H54 (cell line): ENCODE results near the gene SYP.
"Not testable (repeated sequence)": the region's sequence is repeated elsewhere in the genome, so short reads cannot be mapped to it uniquely, and the experiment has no call there.

ENCODE experiments used
- DNase-seq: peaks from one replicate; pipeline ENCODE4 v3.0.0; 2011; ENCODE audit warnings: low spot score, mixed read lengths; ENCODE audit not compliant: insufficient read length
- FAIRE-seq: peaks from 3 replicates; lab custom pipeline; 2011; peaks lifted over from hg19 to GRCh38; lab: Jason Lieb, UNC
- POLR2A ChIP-seq: IDR thresholded peaks from 2 replicates; pipeline ENCODE4 v1.6.1; 2011; ENCODE audit warnings: low read depth, mild to moderate bottlenecking, low read length

Gene SYP

DNA sequence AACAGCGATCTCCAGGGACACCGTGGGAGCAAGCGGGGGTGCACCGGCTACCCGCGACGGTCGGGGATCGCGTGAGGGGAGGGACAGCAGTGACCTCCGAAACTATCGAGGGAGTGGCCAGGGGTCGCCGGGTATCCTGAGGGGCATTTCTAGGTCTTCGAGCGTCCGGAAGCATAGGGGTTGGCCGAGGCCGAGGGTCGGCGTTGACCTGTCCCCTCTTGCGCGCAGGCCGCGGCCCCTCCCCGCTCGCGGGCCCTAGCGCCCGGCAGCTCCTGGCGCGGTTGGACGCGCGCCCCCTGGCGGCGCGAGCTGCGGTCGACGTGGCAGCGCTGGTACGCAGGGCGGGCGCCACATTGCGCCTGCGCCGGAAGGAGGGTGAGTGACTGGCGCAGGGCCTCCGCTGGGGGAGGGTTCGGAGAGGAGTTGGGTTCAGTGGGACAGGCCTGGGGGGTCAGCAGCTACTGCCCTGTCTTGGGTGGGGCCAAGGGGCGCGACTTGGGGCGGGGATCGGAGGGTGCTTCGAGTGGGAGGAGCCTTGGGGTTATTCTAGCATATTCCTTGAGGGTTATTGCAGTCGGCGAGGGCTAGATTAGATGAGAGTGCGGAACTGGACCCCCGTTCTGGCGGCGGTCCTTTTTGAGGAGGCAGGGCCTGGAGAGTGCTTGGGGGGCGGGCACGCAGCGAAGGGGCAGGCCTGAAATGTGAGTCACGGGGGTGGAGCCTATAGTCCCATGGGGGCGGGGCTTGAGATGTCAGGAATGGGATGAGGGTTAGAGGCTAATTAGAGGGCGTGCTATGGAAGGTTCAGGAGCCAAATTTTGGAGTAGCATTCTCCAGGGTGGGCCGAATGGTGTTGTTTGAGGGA is 36.2 kb downstream of the SYP start:
- TF ChIP-seq POLR2A, result peak; percentile 44
- peak; percentile 38 for DNase-seq
- no peak for FAIRE-seq

DNA sequence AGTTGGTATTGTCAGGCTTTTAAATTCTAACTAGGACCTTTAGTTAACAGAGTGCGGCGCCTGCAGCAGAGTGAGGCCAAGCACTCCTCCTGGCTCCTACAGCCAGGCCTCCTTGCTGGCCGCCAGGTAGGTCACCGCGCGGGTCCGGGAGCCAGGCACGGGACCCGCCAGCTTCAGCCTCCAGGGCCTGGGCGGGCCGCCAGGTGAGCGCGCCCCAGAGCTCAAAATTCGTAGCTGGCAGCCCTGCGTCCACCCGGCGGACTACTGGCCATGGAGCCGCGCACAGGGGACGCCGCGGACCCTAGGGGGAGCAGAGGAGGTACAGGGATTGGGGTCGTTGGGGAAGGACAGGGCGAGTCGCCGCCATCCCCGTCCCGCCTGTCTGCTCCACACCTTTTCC is 37.4 kb downstream of the SYP start, which contains the start of gene MAGIX:
Gene MAGIX (plus strand): TSS at position 139 of the 400 bp plus-strand sequence. CDS start 132 bp downstream, at position 271.
- TF ChIP-seq POLR2A, result no peak
- DNase-seq (no peak), FAIRE-seq (no peak)

- FAIRE-seq, result no peak
- no peak for TF ChIP-seq POLR2A
Measured at GRCh38 chrX:49161632-49162031, 38.4 kb downstream of the SYP start.

GRCh38 chrX:49160908-49161307 is 39.1 kb downstream of the SYP start:
- no peak for TF ChIP-seq POLR2A
- no peak for DNase-seq
- no peak for FAIRE-seq

More at GRCh38 chrX:49161632-49162031, 38.4 kb downstream of the SYP start:
- no peak for DNase-seq

GRCh38 chrX:49157194-49157593 is 42.8 kb downstream of the SYP start:
- TF ChIP-seq POLR2A, result no peak
- no peak for DNase-seq
- no peak for FAIRE-seq

- no peak; the same call in none of the 2 replicates for TF ChIP-seq POLR2A
- FAIRE-seq, result no peak
- DNase-seq, result no peak
Measured at GRCh38 chrX:49155900-49156837, 43.8 kb downstream of the SYP start.

DNA sequence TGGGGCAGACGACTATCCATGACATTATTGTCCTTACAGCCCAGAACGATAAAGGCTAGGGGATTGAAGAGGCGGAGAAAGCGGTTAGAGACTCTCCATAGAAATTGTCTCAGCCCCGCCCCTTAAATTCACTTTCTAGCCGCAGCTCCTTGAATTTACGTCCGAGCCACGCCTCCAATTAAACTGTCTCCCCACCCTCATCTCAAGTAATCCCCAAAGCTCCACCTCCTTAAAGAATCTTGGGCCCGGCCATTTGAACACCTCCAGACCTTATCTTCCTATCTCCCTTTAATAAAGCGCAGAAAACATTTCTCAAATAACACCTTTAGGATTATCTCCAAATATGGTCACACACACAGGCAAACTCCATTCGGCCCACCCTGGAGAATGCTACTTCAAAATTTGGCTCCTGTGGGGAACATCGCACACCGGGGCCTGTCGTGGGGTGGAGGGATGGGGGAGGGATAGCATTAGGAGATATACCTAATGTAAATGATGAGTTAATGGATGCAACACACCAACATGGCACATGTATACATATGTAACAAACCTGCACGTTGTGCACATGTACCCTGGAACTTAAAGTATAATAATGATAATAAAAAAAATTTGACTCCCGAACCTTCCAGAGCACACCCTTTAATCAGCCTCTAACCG is 44.6 kb downstream of the SYP start:
- TF ChIP-seq POLR2A, result no peak
- DNase-seq (no peak), FAIRE-seq (no peak)

GRCh38 chrX:49153467-49153866 is 46.5 kb downstream of the SYP start:
- no peak for FAIRE-seq
- no peak for DNase-seq
- TF ChIP-seq POLR2A, result no peak

GRCh38 chrX:49149291-49149690 is 50.7 kb downstream of the SYP start:
- DNase-seq, FAIRE-seq: not testable (repeated sequence)

DNA sequence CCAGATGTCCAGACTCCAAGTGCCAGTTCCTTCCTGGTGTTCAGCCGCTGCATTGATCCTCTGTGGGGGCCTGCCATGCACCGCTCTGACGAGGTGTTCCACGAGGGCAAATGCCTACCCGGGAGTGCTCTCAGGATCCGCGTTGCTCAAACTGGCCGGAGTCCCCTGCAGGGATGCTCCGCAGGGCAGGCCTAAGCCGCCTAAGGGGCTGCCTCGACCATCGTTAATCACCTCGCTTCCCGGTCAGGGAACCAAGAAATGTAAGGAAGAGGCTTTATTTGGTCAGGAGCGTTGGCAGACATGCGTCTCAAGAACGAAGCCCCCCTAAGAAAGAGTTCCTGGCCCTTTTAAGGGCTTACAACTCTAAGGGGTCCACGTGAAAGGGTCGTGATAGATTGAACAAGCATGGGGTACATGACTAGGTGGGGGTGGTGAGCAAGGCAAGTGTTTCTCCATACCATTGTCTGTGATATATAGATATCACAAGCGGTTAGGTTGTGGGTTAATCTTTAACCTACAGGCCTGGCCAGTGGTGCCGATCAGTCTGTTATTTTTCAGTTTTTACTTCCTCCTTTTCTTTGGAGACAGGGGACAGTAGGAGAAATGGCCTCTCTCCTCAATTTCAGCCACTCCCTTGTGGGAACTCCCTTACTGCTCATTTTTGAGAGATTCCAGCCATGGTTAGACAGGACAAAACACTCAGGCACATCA is 51.4 kb downstream of the SYP start:
- FAIRE-seq, result not testable (repeated sequence)

GRCh38 chrX:49147936-49148335 is 52.1 kb downstream of the SYP start:
- DNase-seq (no peak), FAIRE-seq (no peak)
- no peak for TF ChIP-seq POLR2A

More for the DNA sequence above, 51.4 kb downstream of the SYP start:
- DNase-seq, result not testable (repeated sequence)

DNA sequence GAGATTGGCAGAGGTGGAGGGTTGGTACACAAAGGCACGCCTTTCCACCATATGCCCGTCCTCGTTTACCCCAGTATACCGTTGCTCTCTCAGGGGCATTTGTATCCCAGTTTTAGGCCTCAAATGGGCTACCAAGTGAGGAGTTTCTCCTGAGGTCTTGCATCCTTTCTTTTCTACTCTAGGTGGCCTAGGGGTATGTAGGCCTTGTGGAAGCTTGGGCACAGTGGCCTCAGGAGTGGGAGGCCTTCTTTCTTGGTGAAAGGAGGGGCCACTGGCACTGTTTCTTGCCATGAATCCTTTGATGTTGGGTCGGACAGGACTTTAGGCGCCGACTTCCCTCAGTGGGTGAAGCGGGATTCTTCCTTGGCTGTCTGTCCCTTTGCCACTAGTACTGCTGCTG is 52.7 kb downstream of the SYP start:
- FAIRE-seq (no peak), DNase-seq (no peak)
- no peak for TF ChIP-seq POLR2A

DNA sequence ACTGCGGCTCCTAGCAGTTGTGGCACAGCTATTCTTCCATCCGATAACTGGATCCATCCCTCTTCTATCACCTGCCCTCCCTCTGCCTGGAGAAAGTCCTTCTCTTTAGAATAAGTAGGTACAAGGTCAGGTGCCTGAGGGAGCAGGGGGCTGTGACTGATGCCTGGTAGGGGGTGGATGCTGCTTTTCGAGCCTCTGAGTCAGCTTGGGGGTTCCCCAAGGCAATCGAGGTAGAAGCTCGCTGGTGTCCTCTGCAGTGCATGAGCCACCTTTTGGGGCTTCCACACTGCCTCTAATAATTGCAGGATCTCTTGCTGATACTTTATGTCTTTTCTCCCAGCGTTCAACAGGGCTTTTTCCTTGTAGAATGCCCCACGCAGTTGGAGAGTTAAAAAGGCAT is 56.8 kb downstream of the SYP start:
- not testable (repeated sequence) for FAIRE-seq, DNase-seq

- not testable (repeated sequence) for FAIRE-seq, DNase-seq
Measured at GRCh38 chrX:49142264-49142663, 57.7 kb downstream of the SYP start.
